K562 (cell line): Measurements from ENCODE around the gene KRTCAP2. TPM values are rescaled to one million over a fixed set of nuclear protein-coding genes. Genes with fewer than 3 reads are reported as not detected.
A peak's percentile ranks its signal among the peaks of the same experiment; 100 is the strongest.

Experiments used
- FOS ChIP-seq: IDR thresholded peaks from 3 replicates; pipeline ENCODE4 v1.6.1; 2011; ENCODE audit not compliant: insufficient read length; ENCODE audit errors: extremely low read depth
- GTF2A2 ChIP-seq: IDR thresholded peaks from 2 replicates; pipeline ENCODE4 v1.6.1; 2016; ENCODE audit warnings: mild to moderate bottlenecking, missing genetic modification characterization, missing compliant biosample characterization
- HINFP ChIP-seq: fragments of 450-650 bp; conservative IDR thresholded peaks from 2 replicates; pipeline ENCODE4 v1.6.1; 2016; ENCODE audit warnings: missing genetic modification characterization, low read depth, mild to moderate bottlenecking, control low read depth, missing compliant biosample characterization
- HMGN3 ChIP-seq: IDR thresholded peaks from 2 replicates; pipeline ENCODE4 v1.6.1; 2011; ENCODE audit warnings: borderline replicate concordance, low read depth, mild to moderate bottlenecking, mixed read lengths, low read length; ENCODE audit not compliant: insufficient read length; ENCODE audit errors: extremely low read depth
- ILK ChIP-seq: fragments of 450-650 bp; IDR thresholded peaks from 2 replicates; pipeline ENCODE4 v1.6.1; 2016; ENCODE audit warnings: missing genetic modification characterization, low read depth, mild to moderate bottlenecking, missing compliant biosample characterization, moderate library complexity, borderline replicate concordance
- MCM7 ChIP-seq, 2 experiments: fragments of 450-650 bp; IDR thresholded peaks; 2 replicates each; pipeline ENCODE4 v1.6.1; 2016 to 2018
- PBX2 ChIP-seq, 2 experiments: IDR thresholded peaks in 1 of 2; conservative IDR thresholded peaks in 1 of 2; 2 replicates each; pipeline ENCODE4 v1.6.1; 2016; ENCODE audit warnings: low read depth in 2 of 2, mild to moderate bottlenecking in 1 of 2, missing compliant biosample characterization in 1 of 2, missing genetic modification characterization in 1 of 2, moderate library complexity in 1 of 2
- SAFB2 ChIP-seq: fragments of 200-400 bp; formaldehyde crosslinking; IDR thresholded peaks from 2 replicates; pipeline ENCODE4 v1.6.1; 2018; ENCODE audit warnings: borderline replicate concordance, low read length, low read depth, moderate library complexity; ENCODE audit not compliant: severe bottlenecking
- SNRNP70 ChIP-seq: fragments of 200-400 bp; formaldehyde crosslinking; optimal IDR thresholded peaks from 2 replicates; pipeline ENCODE3; 2017; ENCODE audit warnings: low read depth, low read length
- ZBTB11 ChIP-seq, 3 experiments: fragments of 200-800 bp in 1 of 3; fragments of 250-450 bp in 1 of 3; fragments of 450-650 bp in 1 of 3; sonication (Bioruptor Pico) in 1 of 3; sonication (Bioruptor generic) in 1 of 3; formaldehyde crosslinking in 1 of 3; IDR thresholded peaks; 2 replicates each; pipeline versions ENCODE4 v1.6.1 to v1.8.0; 2016 to 2022; ENCODE audit warnings: mild to moderate bottlenecking in 2 of 3, missing genetic modification characterization in 2 of 3, missing compliant biosample characterization in 1 of 3, moderate library complexity in 1 of 3
- ZKSCAN8 ChIP-seq: fragments of 200-800 bp; sonication (Bioruptor generic); IDR thresholded peaks from 2 replicates; pipeline ENCODE4 v1.6.1; 2016; ENCODE audit warnings: missing genetic modification characterization, missing compliant biosample characterization
- ZNF217 ChIP-seq: sonication (generic); formaldehyde crosslinking; IDR thresholded peaks from 2 replicates; pipeline ENCODE4 v1.8.0; 2022; ENCODE audit warnings: mild to moderate bottlenecking, missing genetic modification reagents
- ZNF583 ChIP-seq: fragments of 250-450 bp; sonication (Bioruptor Pico); IDR thresholded peaks from 2 replicates; pipeline ENCODE4 v1.4.0; 2020
- ZNF586 ChIP-seq: fragments of 450-650 bp; formaldehyde crosslinking; conservative IDR thresholded peaks from 2 replicates; pipeline ENCODE4 v1.4.0; 2020; ENCODE audit warnings: mild to moderate bottlenecking, moderate library complexity
- ZNF695 ChIP-seq: fragments of 450-650 bp; formaldehyde crosslinking; IDR thresholded peaks from 2 replicates; pipeline ENCODE4 v1.4.0; 2020; ENCODE audit warnings: mild to moderate bottlenecking, moderate library complexity
- ZNF76 ChIP-seq: fragments of 250-450 bp; sonication (Bioruptor Pico); IDR thresholded peaks from 2 replicates; pipeline ENCODE4 v1.4.0; 2020; ENCODE audit warnings: mild to moderate bottlenecking, moderate library complexity, borderline replicate concordance
- polyA plus RNA-seq, 8 experiments: library from polyadenylated mRNA; depleted of rRNA in 4 of 8; stranded (reverse) in 5 of 8; unstranded in 3 of 8; fragments of >200 nt; fragmentation: Nextera tagmentation in 2 of 8; fragmentation: Illumina TruSeq in 1 of 8; extraction: Ambion mirVana in 2 of 8; extraction: Trizol in 1 of 8; gene quantifications; 2 replicates each; pipeline versions ENCODE4 v1.2.1 to v1.2.3, GENCODE V29; 2011 to 2014; ENCODE audit warnings: inconsistent platforms in 1 of 8, missing spikeins in 1 of 8
- total RNA-seq, 7 experiments: library from RNA; depleted of rRNA in 6 of 7; stranded (reverse); fragments of >200 nt in 6 of 7; fragmentation: Illumina TruSeq in 2 of 7; extraction: Trizol in 2 of 7; gene quantifications; 2 replicates each; pipeline versions ENCODE4 v1.2.1 to v1.2.3, GENCODE V29; 2011 to 2021; ENCODE audit warnings: low replicate concordance in 1 of 7
- TF ChIP-seq, protein P1 (sequence below): sonication (generic); formaldehyde crosslinking; IDR thresholded peaks from 2 replicates; pipeline ENCODE4 v1.8.0; 2022; ENCODE audit warnings: missing genetic modification reagents, mild to moderate bottlenecking, moderate library complexity, borderline replicate concordance

Gene KRTCAP2
- total and polyA plus RNA-seq, 9 of the 15 experiments (the other 6 are each of a cell fraction or from before 2014, with no cell fraction given): 126 to 436 (median 244) TPM

DNA sequence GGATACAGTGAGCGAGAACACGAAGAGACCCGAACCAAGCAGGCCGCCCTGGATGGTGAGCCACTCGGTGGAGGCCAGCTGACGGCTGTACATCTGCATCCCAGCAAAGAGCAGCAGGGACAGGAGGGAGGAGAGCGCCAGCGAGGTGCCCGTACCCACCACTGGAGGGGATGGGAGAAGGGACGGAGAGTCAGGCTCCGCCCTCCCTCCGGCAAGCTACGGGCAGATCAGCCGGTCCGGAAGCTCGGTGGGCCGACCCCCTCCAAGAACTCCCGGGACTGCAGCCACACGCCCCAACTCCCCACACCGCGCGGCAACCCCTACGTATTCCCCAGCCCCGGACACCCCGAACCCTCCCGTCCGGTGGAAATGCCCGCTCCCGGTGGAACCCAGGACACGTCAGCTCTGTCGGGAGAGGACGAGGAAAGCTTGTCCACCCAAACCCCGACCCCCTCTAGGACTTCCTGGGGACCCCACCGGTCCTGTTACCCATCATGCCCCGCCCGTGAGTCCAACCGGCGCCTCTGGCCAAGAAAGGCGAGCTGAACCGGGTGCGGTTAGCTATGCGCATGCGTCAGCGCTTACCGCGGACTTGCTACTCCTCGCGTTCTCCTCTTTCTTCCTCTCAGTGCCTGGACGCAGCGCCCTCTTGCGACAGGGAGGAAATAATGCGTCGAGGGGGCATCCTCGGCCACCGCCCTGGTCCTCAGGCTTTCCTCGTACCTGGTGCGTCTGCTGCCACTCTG lies at the start of gene KRTCAP2 (continued):
- no peak for TF ChIP-seq ZNF583
- no peak for TF ChIP-seq ZNF586 (CRISPR knock-in tag)
- no peak for TF ChIP-seq ZNF76
- no peak for TF ChIP-seq SAFB2
- no peak for TF ChIP-seq ILK (tag)
- no peak for TF ChIP-seq ZKSCAN8 (CRISPR knock-in tag)
- TF ChIP-seq FOS: no peak
- TF ChIP-seq PBX2 (CRISPR knock-in tag; IDR thresholded peaks at IDR 0.05; ENCODE audit: low read depth): no peak
- no peak for TF ChIP-seq PBX2 (tag; conservative IDR thresholded peaks at IDR 0.05; ENCODE audit: low read depth)
- TF ChIP-seq HINFP (tag): peak; percentile 97
- TF ChIP-seq ZNF695: no peak
- TF ChIP-seq SNRNP70: no peak
- no peak for TF ChIP-seq MCM7 (IDR thresholded peaks at IDR 0.05)
- peak in 1 of 3 experiments; percentile 35; a peak in 1 of 6 replicates for TF ChIP-seq ZBTB11 (CRISPR knock-in tag; IDR thresholded peaks at IDR 0.05)
- TF ChIP-seq HMGN3: peak; percentile 65
- no peak for TF ChIP-seq GTF2A2 (tag)
- TF ChIP-seq, protein P1, sequence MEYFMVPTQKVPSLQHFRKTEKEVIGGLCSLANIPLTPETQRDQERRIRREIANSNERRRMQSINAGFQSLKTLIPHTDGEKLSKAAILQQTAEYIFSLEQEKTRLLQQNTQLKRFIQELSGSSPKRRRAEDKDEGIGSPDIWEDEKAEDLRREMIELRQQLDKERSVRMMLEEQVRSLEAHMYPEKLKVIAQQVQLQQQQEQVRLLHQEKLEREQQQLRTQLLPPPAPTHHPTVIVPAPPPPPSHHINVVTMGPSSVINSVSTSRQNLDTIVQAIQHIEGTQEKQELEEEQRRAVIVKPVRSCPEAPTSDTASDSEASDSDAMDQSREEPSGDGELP: peak; percentile 74
- TF ChIP-seq ZNF217 (CRISPR knock-in tag): no peak
